Ectodermal cell (in vitro differentiated cells): Measurements from ENCODE around the gene SHC2.

Source experiments
- H3K27ac ChIP-seq: 2 replicates; pipeline ENCODE4 v1.7.0; 2013; ENCODE audit warnings: mild to moderate bottlenecking, low read depth, low read length; ENCODE audit not compliant: insufficient read depth, poor library complexity, severe bottlenecking
- H3K27me3 ChIP-seq: 2 replicates; pipeline ENCODE4 v1.7.0; 2013; ENCODE audit warnings: mild to moderate bottlenecking, low read length; ENCODE audit not compliant: insufficient read depth, control insufficient read depth, poor library complexity, severe bottlenecking
- H3K36me3 ChIP-seq: one replicate; pipeline ENCODE4 v1.7.0; 2013; ENCODE audit warnings: low read length; ENCODE audit not compliant: control insufficient read depth, insufficient read depth
- H3K4me1 ChIP-seq: one replicate; pipeline ENCODE4 v1.7.0; 2013; ENCODE audit warnings: low read length; ENCODE audit not compliant: control insufficient read depth, insufficient read depth
- H3K4me3 ChIP-seq: 2 replicates; pipeline ENCODE4 v1.7.0; 2013; ENCODE audit warnings: low read depth, low read length, control low read depth; ENCODE audit not compliant: insufficient read depth
- H3K9me3 ChIP-seq: 2 replicates; pipeline ENCODE4 v1.7.0; 2013; ENCODE audit warnings: mild to moderate bottlenecking, low read length, moderate library complexity; ENCODE audit not compliant: control insufficient read depth
- WGBS, 2 experiments: methylation state at CpG; one replicate each; pipeline ENCODE4 v1.1.7; 2013; ENCODE audit warnings: missing lambda C conversion rate in 2 of 2; 5-methylcytosine and 5-hydroxymethylcytosine counted together

SHC2 gene

GRCh38 chr19:410243-410781, 50.5 kb downstream of the SHC2 start:
- Histone ChIP-seq H3K27me3 (peaks cover 16% of the 10 kb centered on the region), H3K9me3 (no peaks in the 10 kb centered on the region)
- 88 to 90% methylated on average over 21 of the region's 21 CpGs for WGBS, 2 experiments

GRCh38 chr19:409516-410242, 51.2 kb downstream of the SHC2 start:
- Histone ChIP-seq H3K4me3 (peak overlapping the region; percentile 72), H3K27me3 (peaks cover 16% of the 10 kb centered on the region), H3K9me3 (no peaks in the 10 kb centered on the region), H3K4me1 (peaks cover 26% of the 10 kb centered on the region), H3K36me3 (no peaks in the 10 kb centered on the region), H3K27ac (no peak overlapping the region)
- WGBS, 2 experiments, result 30 to 31% methylated on average over 23 of the region's 23 CpGs

More at GRCh38 chr19:410243-410781, 50.5 kb downstream of the SHC2 start:
- Histone ChIP-seq H3K4me1 (peaks cover 24% of the 10 kb centered on the region), H3K27ac (no peak overlapping the region), H3K36me3 (no peaks in the 10 kb centered on the region), H3K4me3 (no peak overlapping the region)

- WGBS, 2 experiments, result 0% methylated on average over 80 of the region's 80 CpGs
- H3K36me3 ChIP-seq, result no peaks in the 10 kb centered on the region
- peaks cover 26% of the 10 kb centered on the region for H3K4me1 ChIP-seq
- peak within 1 kb of the TSS; percentile 72 for H3K4me3 ChIP-seq
- H3K9me3 ChIP-seq, result no peaks in the 10 kb centered on the region
- peaks cover 16% of the 10 kb centered on the region for H3K27me3 ChIP-seq
- no peak within 1 kb of the TSS for H3K27ac ChIP-seq
Observed at GRCh38 chr19:408902-409515, 51.8 kb downstream of the SHC2 start, which contains the start of gene C2CD4C. Gene C2CD4C, minus strand, starts transcription at chr19:409147. Its CDS starts 786 bp downstream, at chr19:408361.

DNA sequence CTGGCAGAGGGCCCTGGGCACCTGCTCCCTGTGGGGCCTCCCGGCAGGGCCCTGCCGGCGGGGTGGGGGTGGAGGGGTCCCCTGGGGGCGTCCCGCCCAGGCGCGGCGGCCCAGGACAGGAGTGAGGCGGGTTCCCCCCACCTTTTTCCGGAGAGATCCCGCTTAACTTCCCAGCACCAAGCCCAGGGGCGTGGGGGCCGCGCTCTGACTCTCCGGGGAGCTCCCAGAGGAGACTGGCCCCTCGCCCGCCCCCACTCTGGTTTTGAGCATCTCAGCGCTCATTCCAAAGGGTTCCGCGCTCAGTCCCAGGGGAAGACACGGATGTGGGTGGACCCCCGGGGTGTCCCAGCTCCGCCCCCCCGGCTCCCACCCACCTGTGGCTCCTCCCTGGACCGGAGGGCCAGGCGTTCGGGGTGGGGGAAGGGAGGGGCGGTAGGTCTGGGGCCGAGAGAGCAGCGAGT, 52.4 kb downstream of the SHC2 start:
- no peaks in the 10 kb centered on the region for H3K36me3 ChIP-seq
- no peak overlapping the region for H3K27ac ChIP-seq
- peaks cover 26% of the 10 kb centered on the region for H3K4me1 ChIP-seq
- WGBS, 2 experiments, result 2% methylated on average over 29 to 30 of the region's 30 CpGs
- peak overlapping the region; percentile 72 for H3K4me3 ChIP-seq
- H3K27me3 ChIP-seq, result peaks cover 16% of the 10 kb centered on the region
- H3K9me3 ChIP-seq, result no peaks in the 10 kb centered on the region

- no peaks in the 10 kb centered on the region for H3K36me3 ChIP-seq
- 81 to 82% methylated on average over 70 of the region's 70 CpGs for WGBS, 2 experiments
- peaks cover 16% of the 10 kb centered on the region for H3K27me3 ChIP-seq
- H3K9me3 ChIP-seq, result no peaks in the 10 kb centered on the region
- H3K4me3 ChIP-seq, result peak overlapping the region; percentile 72
- H3K27ac ChIP-seq, result no peak overlapping the region
- peaks cover 23% of the 10 kb centered on the region for H3K4me1 ChIP-seq
Observed at GRCh38 chr19:407511-408440, 53.1 kb downstream of the SHC2 start.

DNA sequence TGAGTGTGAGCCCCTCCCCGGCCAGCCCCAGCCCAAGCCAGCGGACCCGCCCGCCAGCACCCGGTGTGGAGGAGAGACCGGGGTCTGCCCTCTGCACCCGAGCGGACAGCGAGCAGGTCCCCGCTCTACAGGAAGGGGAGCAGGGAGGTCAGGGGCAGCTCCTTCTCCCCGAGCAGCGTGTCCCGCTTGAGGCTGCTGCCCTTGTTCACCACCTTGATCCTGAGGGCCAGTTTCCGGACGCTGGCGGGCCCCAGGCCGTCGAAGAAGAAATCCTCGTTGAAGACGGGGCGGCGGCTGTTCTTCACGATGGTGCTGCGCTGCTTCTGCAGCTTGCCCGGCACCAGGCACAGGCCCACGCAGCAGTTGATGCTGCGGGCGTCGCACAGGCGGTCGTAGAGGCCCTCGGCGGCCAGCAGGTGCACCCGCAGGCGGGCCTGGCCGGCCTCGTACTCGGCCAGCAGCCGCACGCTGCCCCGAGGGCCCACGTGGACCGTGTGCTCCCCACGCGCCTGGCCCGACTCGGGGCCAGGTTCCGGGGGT, 53.8 kb downstream of the SHC2 start:
- Histone ChIP-seq H3K9me3 (no peaks in the 10 kb centered on the region), H3K27ac (no peak overlapping the region), H3K27me3 (peaks cover 16% of the 10 kb centered on the region), H3K4me1 (peaks cover 16% of the 10 kb centered on the region), H3K4me3 (no peak overlapping the region), H3K36me3 (no peaks in the 10 kb centered on the region)
- WGBS, 2 experiments, result 91 to 92% methylated on average over 48 of the region's 48 CpGs

- 89 to 92% methylated on average over 41 of the region's 41 CpGs for WGBS, 2 experiments
- H3K9me3 ChIP-seq, result no peaks in the 10 kb centered on the region
- H3K4me1 ChIP-seq, result peaks cover 8% of the 10 kb centered on the region
- no peaks in the 10 kb centered on the region for H3K36me3 ChIP-seq
- H3K27me3 ChIP-seq, result peaks cover 16% of the 10 kb centered on the region
- no peak overlapping the region for H3K4me3 ChIP-seq
- H3K27ac ChIP-seq, result no peak overlapping the region
Observed at GRCh38 chr19:406135-406781, 54.6 kb downstream of the SHC2 start.

DNA sequence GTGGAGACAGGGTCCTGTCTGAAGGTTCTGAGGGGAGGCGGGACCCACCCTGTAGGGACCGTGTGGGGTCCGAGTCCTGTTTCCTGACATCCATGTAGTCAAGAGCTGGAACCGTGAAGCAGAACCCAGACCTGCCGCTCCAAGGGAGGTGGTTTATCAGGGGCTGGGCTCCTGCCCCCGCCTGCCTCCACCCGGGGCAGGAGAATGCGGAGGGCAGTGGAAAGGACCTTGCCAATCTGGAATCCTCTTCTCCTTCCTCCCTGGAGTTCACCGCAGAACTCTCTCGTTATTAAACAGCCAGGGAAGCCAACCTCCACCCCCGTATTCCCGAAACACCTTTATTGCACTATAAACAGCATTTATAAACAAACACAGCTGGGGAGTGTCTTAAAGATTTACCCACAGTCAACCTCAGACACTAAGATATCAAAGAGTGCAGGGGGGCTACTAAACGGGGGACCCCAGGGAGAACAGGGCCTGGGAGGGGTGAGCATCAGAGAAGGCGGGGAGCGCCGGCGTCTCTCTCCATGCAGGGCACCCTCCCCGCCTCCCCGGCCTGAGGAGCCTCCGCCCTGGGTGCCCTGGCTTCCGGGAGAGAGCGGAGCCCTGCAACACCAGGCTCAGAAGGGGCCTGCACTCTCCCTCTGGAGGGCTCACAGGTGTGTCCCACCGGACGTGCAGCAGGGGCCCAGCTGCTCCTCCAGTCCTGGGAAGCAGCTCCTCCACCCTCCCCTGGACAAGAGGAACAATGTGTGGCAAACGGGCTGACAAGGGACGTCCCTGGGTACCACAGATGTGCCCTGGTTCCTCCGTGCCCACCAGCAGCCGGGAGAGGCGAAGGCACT, 55.5 kb downstream of the SHC2 start:
- Histone ChIP-seq H3K4me3 (no peak overlapping the region), H3K27ac (no peak overlapping the region), H3K36me3 (no peaks in the 10 kb centered on the region), H3K4me1 (peaks cover 8% of the 10 kb centered on the region), H3K9me3 (no peaks in the 10 kb centered on the region), H3K27me3 (peaks cover 13% of the 10 kb centered on the region)
- WGBS, 2 experiments, result 82% methylated on average over 29 of the region's 29 CpGs
